AG20443 (cell line): ENCODE results near the gene LNX2.
"Not testable (repeated sequence)": the region's sequence is repeated elsewhere in the genome, so short reads cannot be mapped to it uniquely, and the experiment has no call there.

Experiments used
- DNase-seq: peaks from one replicate; pipeline ENCODE4 v3.0.0; 2012; ENCODE audit warnings: low spot score, mixed read lengths

The LNX2 gene

DNA sequence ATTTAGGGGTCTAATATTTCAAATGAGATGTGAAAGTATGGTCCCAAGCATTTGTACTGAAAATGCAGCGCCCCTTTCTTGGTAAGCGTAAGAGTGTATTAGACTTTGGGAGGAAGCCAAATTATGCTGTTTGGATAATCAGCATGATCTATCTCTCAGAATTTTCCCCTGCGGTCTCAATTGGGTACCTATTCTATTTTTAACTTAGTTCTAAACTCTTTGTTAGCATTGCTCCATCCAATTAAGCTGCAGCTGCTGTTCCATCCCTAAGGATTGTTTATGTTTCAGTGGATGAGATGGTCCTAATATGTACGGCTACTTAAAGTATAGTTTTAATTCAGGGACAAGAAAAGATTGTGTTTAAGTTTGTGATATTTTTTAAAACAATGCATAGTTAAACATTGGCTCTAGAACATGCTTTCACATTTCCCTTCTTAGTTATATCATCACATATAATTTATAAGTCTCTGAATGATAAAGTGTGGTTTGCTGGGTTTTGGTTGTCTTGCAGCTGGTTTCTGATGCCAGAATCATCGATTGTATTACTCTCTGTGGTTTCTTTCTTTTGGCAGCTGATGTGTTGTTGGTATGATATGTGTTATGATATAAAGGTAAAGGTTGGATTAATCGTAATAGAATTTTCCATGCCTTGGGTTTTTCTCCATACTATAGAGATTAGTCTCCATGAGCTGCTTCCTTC lies 16.4 kb upstream of the LNX2 start:
- DNase-seq: no peak

DNA sequence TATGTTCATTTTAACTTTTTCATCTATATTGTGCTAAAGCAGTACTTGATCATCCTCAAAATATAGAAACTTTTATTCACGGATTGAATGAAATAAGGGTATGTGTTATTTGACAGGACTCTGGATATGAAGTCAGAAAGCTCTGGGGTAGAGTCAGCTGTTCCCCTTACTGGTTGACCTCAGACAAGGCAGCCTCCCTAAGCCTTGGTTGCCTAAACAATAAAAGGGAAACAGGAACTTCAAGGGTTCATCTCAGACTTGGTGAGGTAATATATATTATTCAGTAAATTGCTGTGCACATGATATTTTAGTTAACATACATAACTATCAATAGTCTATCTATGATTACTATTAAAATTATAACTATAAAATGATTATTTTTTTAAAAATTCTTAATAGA lies 14.9 kb upstream of the LNX2 start:
- DNase-seq: no peak

- no peak for DNase-seq
These were observed 14.5 kb upstream of the LNX2 start for GRCh38 chr13:27634791-27635190.

DNA sequence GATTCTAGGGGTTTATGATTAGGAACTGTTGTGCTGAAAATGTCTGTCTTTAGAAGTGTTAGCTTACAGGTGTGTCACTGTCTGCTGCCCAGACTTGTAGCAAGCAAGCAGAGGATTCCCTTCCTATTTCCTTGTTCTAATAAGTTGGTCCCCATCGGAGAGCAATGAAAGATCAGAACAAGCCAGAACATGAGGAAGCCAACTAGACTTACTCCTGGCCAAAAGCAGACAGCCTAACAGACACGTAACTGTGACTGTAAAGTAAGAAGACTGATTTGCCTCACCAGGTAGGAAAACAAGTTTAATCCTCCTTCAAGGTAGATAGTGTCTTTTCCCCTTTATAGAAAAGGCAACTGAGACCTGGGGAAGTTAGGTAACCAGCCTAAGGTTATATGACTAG lies 13.9 kb upstream of the LNX2 start:
- no peak for DNase-seq

- DNase-seq: no peak
These were observed 12.3 kb upstream of the LNX2 start for GRCh38 chr13:27632648-27633047.

DNA sequence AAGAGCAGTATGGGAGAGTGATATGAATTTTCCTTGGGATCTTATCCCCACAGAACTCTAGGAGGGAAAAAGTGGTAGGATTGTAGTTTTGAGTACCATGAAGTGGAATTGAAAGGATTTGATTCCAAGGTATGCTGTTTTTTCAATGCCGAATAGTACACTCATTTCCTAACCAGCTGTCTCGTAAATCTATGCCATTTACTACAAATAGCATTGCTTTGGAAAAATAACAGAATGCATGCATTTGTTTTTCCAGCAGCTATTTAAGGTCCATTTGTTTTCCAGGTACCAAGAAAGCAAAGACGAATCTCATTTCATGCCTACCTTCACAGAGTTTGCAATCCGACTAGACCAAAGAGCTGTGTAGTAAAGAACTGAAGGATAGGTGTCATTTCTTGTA lies 11.9 kb upstream of the LNX2 start:
- DNase-seq: no peak

GRCh38 chr13:27631665-27632064 lies 11.3 kb upstream of the LNX2 start:
- no peak for DNase-seq

DNA sequence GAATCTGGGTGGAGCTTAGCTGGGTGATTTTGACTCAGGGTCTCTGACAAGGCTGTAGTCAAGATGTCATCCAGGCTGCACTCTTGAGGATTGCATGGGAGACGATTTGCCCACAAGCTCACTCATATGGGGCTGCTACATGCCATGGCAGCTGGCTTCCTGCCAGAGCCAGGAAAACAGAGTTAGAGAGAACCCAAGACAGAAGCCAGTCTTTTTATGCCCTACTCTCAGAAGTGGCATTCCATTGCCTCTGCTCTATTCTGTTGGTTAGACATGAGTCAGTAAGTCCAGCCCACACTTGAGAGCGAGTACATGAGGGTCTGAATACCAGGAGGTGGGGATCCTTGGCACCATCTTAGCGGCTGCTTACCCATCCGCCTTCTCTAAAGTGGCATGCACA lies 10.8 kb upstream of the LNX2 start:
- no peak for DNase-seq

DNA sequence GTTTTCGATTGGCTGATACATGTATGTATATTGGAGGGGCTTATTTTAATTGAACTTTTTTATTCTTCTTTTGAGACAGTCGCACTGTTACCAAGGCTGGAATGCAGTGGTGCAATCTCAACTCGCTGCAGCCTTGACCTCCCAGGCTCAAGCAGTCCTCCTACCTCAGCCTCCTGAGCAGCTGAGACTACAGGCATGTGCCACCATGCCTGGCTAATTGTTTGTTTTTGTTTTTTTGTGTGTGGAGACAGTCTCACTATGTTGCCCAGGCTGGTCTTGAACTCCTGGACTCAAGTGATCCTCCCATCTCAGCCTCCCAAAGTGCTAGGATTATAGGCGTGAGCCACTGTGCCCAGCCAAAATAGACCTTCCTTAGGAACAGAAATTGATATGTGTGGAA lies 8.4 kb upstream of the LNX2 start:
- DNase-seq: not testable (repeated sequence)

GRCh38 chr13:27628081-27628480 lies 7.8 kb upstream of the LNX2 start:
- DNase-seq: no peak

GRCh38 chr13:27627380-27627779 lies 7.1 kb upstream of the LNX2 start:
- DNase-seq: no peak

DNA sequence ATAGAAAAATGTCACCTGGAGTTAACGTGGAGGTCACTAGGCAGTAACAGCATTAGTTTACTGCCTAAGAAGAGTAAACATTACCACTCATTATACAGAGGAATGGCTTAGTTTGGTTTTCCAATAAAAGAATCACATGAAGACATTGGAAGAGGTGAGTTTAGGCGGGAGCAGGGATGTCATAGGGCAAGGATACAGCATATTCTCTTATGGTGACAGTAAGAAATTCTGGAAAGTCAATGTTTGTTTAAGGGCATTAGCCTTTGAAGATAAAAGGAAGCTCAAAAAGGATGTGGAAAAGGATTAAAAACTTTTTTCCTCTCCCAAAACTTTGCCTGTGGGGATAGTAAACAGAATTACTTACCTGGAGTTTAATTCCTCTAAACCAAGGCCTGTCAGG lies 5.5 kb upstream of the LNX2 start:
- no peak for DNase-seq

DNA sequence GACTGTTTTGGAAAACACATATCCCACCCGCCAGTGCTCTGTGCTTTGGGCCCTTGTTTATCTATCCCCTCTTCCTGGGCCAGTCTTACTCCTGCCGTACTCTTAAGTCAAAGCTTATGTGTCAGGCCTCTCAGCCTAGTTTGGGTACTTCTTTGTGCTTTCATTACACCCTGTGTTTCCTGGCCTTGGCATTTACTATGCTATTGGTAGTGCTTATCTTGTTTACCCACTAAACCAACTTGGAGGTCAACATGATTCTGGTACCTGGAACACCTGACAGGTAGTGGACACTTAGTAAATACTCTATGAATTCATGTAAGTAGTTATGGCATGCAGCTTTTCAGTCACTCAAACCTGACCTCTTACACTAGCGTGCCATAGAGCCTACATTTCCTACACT lies 3.7 kb upstream of the LNX2 start:
- no peak for DNase-seq

GRCh38 chr13:27622881-27623280 lies 2.6 kb upstream of the LNX2 start:
- DNase-seq: no peak

DNA sequence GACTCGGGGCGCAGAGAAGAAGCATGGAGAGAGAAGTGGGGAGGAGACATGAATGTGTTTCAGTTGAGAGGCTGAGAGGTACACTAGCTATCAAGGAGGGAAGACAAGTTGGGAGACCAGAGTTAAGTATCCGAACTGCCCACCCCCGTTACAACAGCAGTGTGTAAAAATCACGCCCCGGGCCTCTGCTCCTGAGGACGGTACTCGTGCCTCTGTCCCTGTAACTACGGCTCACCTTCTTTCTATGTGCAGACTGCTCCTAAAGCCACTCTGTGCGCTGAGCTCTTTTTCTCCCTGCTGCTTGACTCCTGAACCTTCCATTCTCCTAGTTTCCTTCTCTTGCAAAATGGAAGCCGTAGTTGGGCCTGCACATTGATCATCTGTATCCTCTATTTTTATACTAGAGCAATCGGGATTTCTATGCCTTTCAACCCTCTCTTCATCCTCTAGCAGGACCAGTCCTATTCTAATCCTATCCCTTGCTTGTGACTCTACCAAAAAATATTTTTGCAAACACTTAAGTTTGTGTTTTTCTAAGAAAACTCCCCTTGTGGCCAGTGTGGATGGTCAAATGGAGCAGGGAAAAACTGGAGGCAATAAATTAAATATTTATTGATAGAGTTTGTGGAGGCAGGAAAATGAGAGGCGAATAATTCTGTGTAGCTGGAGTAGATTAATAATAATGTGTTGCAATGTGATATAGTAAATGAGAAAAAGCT lies 1.9 kb upstream of the LNX2 start:
- peak; percentile 11 for DNase-seq

- peak; percentile 94 for DNase-seq
These were observed 1.2 kb upstream of the LNX2 start, which contains the start of gene POLR1D for GRCh38 chr13:27621366-27622101. Gene POLR1D (plus strand): TSS chr13:27621892. CDS start chr13:27621984, 92 bp downstream.

GRCh38 chr13:27621116-27621365 lies 712 bp upstream of the LNX2 start:
- no peak for DNase-seq

- peak; percentile 71 for DNase-seq
These were observed 477 bp downstream of the LNX2 start for GRCh38 chr13:27619728-27620376.

- DNase-seq: no peak
These were observed 1.1 kb downstream of the LNX2 start for GRCh38 chr13:27619093-27619727.

DNA sequence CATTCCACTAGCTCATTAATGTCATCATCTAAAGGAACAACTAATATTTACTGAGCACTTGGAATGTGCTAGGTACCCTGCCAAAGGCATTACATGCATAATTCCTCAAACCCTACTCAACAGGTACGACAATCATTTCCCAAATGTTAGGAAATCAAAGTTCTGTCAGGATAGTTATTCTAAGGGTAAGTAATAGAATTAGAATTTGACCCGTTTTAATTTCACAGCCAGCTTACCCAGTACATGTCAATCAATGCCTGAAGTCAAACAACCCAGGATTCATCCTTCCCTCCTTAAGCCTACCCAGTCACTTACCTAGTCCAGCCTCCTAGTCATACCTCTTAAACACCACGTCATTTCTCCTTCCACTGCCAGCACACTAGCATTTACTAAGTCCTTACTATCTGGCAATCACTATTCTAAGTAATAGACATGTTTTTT lies 2.4 kb downstream of the LNX2 start:
- DNase-seq: no peak

GRCh38 chr13:27613628-27614027 lies 6.7 kb downstream of the LNX2 start:
- DNase-seq: no peak

- peak; percentile 50 for DNase-seq
These were observed 13.2 kb downstream of the LNX2 start for GRCh38 chr13:27607125-27607524.
